Measurements from ENCODE around the gene GNL3. TPM values are rescaled to one million over a fixed set of nuclear protein-coding genes. Genes with fewer than 3 reads are reported as not detected.

The GNL3 gene
- total and polyA plus RNA-seq, 2 of the 8 experiments (the other 6 are each of a cell fraction or from before 2014, with no cell fraction given) = 45.5 to 184 TPM

GRCh38 chr3:52715714-52716305, 30.0 kb downstream of the GNL3 start:
- Histone ChIP-seq H2BK5ac (ENCODE audit: low read depth, low read length) (no peak overlapping the region), H3K4ac (replicated peaks; ENCODE audit: insufficient read length, low read depth, low read length) (no peak overlapping the region), H3K23ac (ENCODE audit: insufficient read length) (no peak overlapping the region), H3K27ac (ENCODE audit: low read depth, low read length) (0 out of 2 replicates have a peak overlapping the region, but pooled peaks have one; percentile 7), H4K8ac (ENCODE audit: extremely low read depth, insufficient read depth, low read length) (peak overlapping the region; percentile 18; the same call in 1 of the 2 replicates), H4K20me1 (replicated peaks in 1 of 2; ENCODE audit: control insufficient read depth in 1 of 2, insufficient read depth in 2 of 2, low read length in 2 of 2) (peaks cover 0 to 4% of the 10 kb centered on the region in 2 experiments), H2BK20ac (ENCODE audit: low read length) (no peak overlapping the region), H2AK5ac (ENCODE audit: low read depth, low read length) (0 out of 2 replicates have a peak overlapping the region, but pooled peaks have one; percentile 82), H3K27me3 (replicated peaks in 1 of 4; ENCODE audit: control insufficient read depth in 3 of 4, extremely low read depth in 1 of 4, insufficient read depth in 3 of 4, low read length in 3 of 4) (no peaks in the 10 kb centered on the region), H3K4me3 (ENCODE audit: extremely low read depth in 1 of 4, insufficient read depth in 2 of 4, low read depth in 3 of 4, low read length in 4 of 4) (no peak overlapping the region), H2BK12ac (ENCODE audit: low read depth, low read length) (no peak overlapping the region), H3K18ac (ENCODE audit: extremely low read depth, low read length) (no peak overlapping the region), H3K4me1 (replicated peaks in 1 of 4; ENCODE audit: control insufficient read depth in 3 of 4, insufficient read depth in 4 of 4, low read length in 3 of 4) (peaks cover 0 to 5% (median 2%) of the 10 kb centered on the region in 4 experiments; a peak in 4 of 7 replicates), H3K56ac (replicated peaks; ENCODE audit: insufficient read length, low read depth, low read length) (no peak overlapping the region), H3K23me2 (ENCODE audit: low read depth, low read length) (peaks cover 4% of the 10 kb centered on the region; the same call in 1 of the 2 replicates), H3K79me2 (ENCODE audit: control insufficient read depth in 1 of 2, insufficient read depth in 2 of 2, low read length in 2 of 2) (no peaks in the 10 kb centered on the region), H3K36me3 (ENCODE audit: control insufficient read depth in 2 of 4, insufficient read depth in 4 of 4, low read length in 3 of 4) (peaks cover 0 to 7% (median 0%) of the 10 kb centered on the region in 4 experiments; a peak in 2 of 8 replicates), H4K91ac (replicated peaks; ENCODE audit: insufficient read length, low read length) (no peak overlapping the region), H3K9me3 (ENCODE audit: insufficient read depth in 2 of 2, low read depth in 1 of 2, low read length in 1 of 2) (no peaks in the 10 kb centered on the region), H4K5ac (ENCODE audit: insufficient read length, low read depth, low read length) (no peak overlapping the region), H3K9ac (replicated peaks in 1 of 4; ENCODE audit: extremely low read depth in 1 of 4, low read depth in 3 of 4, low read length in 3 of 4) (no peak overlapping the region), H3K79me1 (ENCODE audit: low read depth, low read length) (no peaks in the 10 kb centered on the region; the same call in none of the 2 replicates), H2BK120ac (replicated peaks; ENCODE audit: low read depth, low read length) (no peak overlapping the region), H3K4me2 (ENCODE audit: insufficient read depth in 1 of 2, low read depth in 2 of 2, low read length in 2 of 2) (peak overlapping the region in 1 of 2 experiments; percentile 72; a peak in 1 of 4 replicates), H3K14ac (ENCODE audit: insufficient read length) (no peak overlapping the region), H2BK15ac (ENCODE audit: low read length) (no peak overlapping the region), H2AFZ (ENCODE audit: low read length) (no peak overlapping the region)
- WGBS, 2 experiments (ENCODE audit: extremely low coverage in 1 of 2, insufficient coverage in 1 of 2, insufficient read length in 1 of 2, insufficient replicate concordance in 2 of 2, low coverage in 1 of 2, low lambda C conversion rate in 2 of 2, missing lambda C conversion rate in 1 of 2) = 93% methylated on average over 11 of the region's 11 CpGs; no CpG with 5 or more reads in 1 of the 2 experiments
- POLR2A ChIA-PET (ENCODE audit: partially characterized antibody) = interaction anchor here (0.7 to 8.9 kb wide), 4 partner anchors 10 to 65 kb away, joined by 3 to 106 read pairs (median 22); partner anchors contain the start of genes GLT8D1, GNL3, PBRM1 and SPCS1
- no peak for TF ChIP-seq YY1 (IDR thresholded peaks at IDR 0.05; ENCODE audit: low read depth, low read length)
- no peak for TF ChIP-seq HDAC6 (IDR thresholded peaks at IDR 0.05; ENCODE audit: low read depth, low read length)
- no peak for TF ChIP-seq TBP (IDR thresholded peaks at IDR 0.05; ENCODE audit: low read depth, low read length)
- no peak for TF ChIP-seq SIX5 (IDR thresholded peaks at IDR 0.05; ENCODE audit: low read depth, low read length)
- TF ChIP-seq POU5F1 (IDR thresholded peaks at IDR 0.05; ENCODE audit: low read depth, low read length) = no peak
- TF ChIP-seq JUN (IDR thresholded peaks at IDR 0.05; ENCODE audit: low read depth, low read length) = no peak
- no peak for TF ChIP-seq ATF3 (IDR thresholded peaks at IDR 0.05; ENCODE audit: insufficient read depth, low read depth, low read length)
- TF ChIP-seq MAFK (IDR thresholded peaks at IDR 0.05; ENCODE audit: low read depth, low read length) = no peak
- no peak for TF ChIP-seq RNF2 (IDR thresholded peaks at IDR 0.05; ENCODE audit: borderline replicate concordance, low read depth, low read length, missing control alignments, poor library complexity, severe bottlenecking)
- TF ChIP-seq CTBP2 (IDR thresholded peaks at IDR 0.05; ENCODE audit: borderline replicate concordance, insufficient read depth, insufficient read length, low read length) = no peak
- TF ChIP-seq CBX8 (IDR thresholded peaks at IDR 0.05; ENCODE audit: borderline replicate concordance, low read depth, low read length) = no peak
- TF ChIP-seq BACH1 (IDR thresholded peaks at IDR 0.05; ENCODE audit: low read length) = no peak
- CTCF ChIA-PET (ENCODE audit: partially characterized antibody) = interaction anchor here (0.7 to 2.2 kb wide), 6 partner anchors 9 to 106 kb away, joined by 3 to 9 read pairs (median 4); no protein-coding TSS in a partner anchor
- no peak for FAIRE-seq
- DNase-seq (ENCODE audit: low read depth in 1 of 2, low spot score in 2 of 2) = no peak

All from H1 (cell line).